Suprapubic skin (tissue), 4 donors: ENCODE results near the gene LRRC10B.

Source experiments
- EP300 ChIP-seq: sonication (generic); formaldehyde crosslinking; IDR thresholded peaks from one replicate; pipeline ENCODE4 v1.6.1; 2017; ENCODE audit warnings: antibody characterized with exemption
- POLR2A ChIP-seq, 2 donors: fragments of 450-650 bp; IDR thresholded peaks; one replicate each; pipeline ENCODE4 v1.6.1; 2017; ENCODE audit warnings: antibody characterized with exemption in 2 of 2, mild to moderate bottlenecking in 2 of 2, moderate library complexity in 2 of 2
- POLR2AphosphoS5 ChIP-seq, 3 donors: sonication (generic); formaldehyde crosslinking; IDR thresholded peaks; one replicate each; pipeline ENCODE4 v1.6.1; 2017; ENCODE audit warnings: antibody characterized with exemption in 3 of 3
- TF ChIP-seq, protein P1 (sequence below), 2 donors: fragments of 200-600 bp in 1 of 2; fragments of 450-650 bp in 1 of 2; sonication (generic) in 1 of 2; IDR thresholded peaks; one replicate each; pipeline ENCODE4 v1.5.1; 2016 to 2019; ENCODE audit warnings: antibody characterized with exemption in 2 of 2, mild to moderate bottlenecking in 1 of 2, moderate library complexity in 1 of 2

- TF ChIP-seq, protein P1, sequence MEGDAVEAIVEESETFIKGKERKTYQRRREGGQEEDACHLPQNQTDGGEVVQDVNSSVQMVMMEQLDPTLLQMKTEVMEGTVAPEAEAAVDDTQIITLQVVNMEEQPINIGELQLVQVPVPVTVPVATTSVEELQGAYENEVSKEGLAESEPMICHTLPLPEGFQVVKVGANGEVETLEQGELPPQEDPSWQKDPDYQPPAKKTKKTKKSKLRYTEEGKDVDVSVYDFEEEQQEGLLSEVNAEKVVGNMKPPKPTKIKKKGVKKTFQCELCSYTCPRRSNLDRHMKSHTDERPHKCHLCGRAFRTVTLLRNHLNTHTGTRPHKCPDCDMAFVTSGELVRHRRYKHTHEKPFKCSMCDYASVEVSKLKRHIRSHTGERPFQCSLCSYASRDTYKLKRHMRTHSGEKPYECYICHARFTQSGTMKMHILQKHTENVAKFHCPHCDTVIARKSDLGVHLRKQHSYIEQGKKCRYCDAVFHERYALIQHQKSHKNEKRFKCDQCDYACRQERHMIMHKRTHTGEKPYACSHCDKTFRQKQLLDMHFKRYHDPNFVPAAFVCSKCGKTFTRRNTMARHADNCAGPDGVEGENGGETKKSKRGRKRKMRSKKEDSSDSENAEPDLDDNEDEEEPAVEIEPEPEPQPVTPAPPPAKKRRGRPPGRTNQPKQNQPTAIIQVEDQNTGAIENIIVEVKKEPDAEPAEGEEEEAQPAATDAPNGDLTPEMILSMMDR (IDR thresholded peaks at IDR 0.05), result no peak
- TF ChIP-seq EP300 (no peak), POLR2AphosphoS5 (IDR thresholded peaks at IDR 0.05) (no peak), POLR2A (IDR thresholded peaks at IDR 0.05) (no peak)
These were observed 38.1 kb downstream of the LRRC10B start for GRCh38 chr11:61546663-61547062.
